HG03060 (cell line): ENCODE data around the gene XIRP1.
"Not testable (repeated sequence)": the region's sequence is repeated elsewhere in the genome, so short reads cannot be mapped to it uniquely, and the experiment has no call there.

Experiments used
- ATAC-seq: cut with Tn5 transposase; IDR thresholded peaks from one replicate; pipeline ENCODE4 v1.9.1; 2021; ENCODE audit warnings: low read depth, moderate number of reproducible peaks; ENCODE audit not compliant: unreplicated experiment

Gene XIRP1

GRCh38 chr3:39171860-39172259, 20.5 kb downstream of the XIRP1 start:
- no peak for ATAC-seq

GRCh38 chr3:39170877-39171276, 21.5 kb downstream of the XIRP1 start:
- not testable (repeated sequence) for ATAC-seq

GRCh38 chr3:39170461-39170860, 21.9 kb downstream of the XIRP1 start:
- no peak for ATAC-seq

GRCh38 chr3:39169712-39170111, 22.7 kb downstream of the XIRP1 start:
- no peak for ATAC-seq

- no peak for ATAC-seq
Measured at GRCh38 chr3:39168156-39168780, 24.1 kb downstream of the XIRP1 start.

- no peak for ATAC-seq
Measured at GRCh38 chr3:39166932-39167532, 25.4 kb downstream of the XIRP1 start.

- ATAC-seq = no peak
Measured at GRCh38 chr3:39166134-39166710, 26.2 kb downstream of the XIRP1 start.

- no peak for ATAC-seq
Measured at GRCh38 chr3:39165518-39165917, 26.9 kb downstream of the XIRP1 start.

- ATAC-seq = no peak
Measured at GRCh38 chr3:39164414-39164813, 28.0 kb downstream of the XIRP1 start.

GRCh38 chr3:39158148-39158715, 34.2 kb downstream of the XIRP1 start:
- no peak for ATAC-seq

- ATAC-seq = no peak
Measured at GRCh38 chr3:39157359-39157758, 35.0 kb downstream of the XIRP1 start.

- no peak for ATAC-seq
Measured at GRCh38 chr3:39156421-39156820, 36.0 kb downstream of the XIRP1 start.

GRCh38 chr3:39154280-39155021, 37.9 kb downstream of the XIRP1 start:
- no peak for ATAC-seq

- ATAC-seq = no peak
Measured at GRCh38 chr3:39153977-39154279, 38.5 kb downstream of the XIRP1 start.

- no peak for ATAC-seq
Measured at GRCh38 chr3:39150803-39151631, 41.4 kb downstream of the XIRP1 start.

GRCh38 chr3:39150148-39150802, 42.1 kb downstream of the XIRP1 start:
- no peak for ATAC-seq

- no peak for ATAC-seq
Measured at GRCh38 chr3:39149498-39150147, 42.8 kb downstream of the XIRP1 start.

- ATAC-seq = no peak
Measured at GRCh38 chr3:39149059-39149455, 43.3 kb downstream of the XIRP1 start.

- no peak for ATAC-seq
Measured at GRCh38 chr3:39148435-39149058, 43.8 kb downstream of the XIRP1 start.
